Umbilical cord (tissue), 2 donors: ENCODE measurements around the gene NKX1-1. TPM values are rescaled to one million over a fixed set of nuclear protein-coding genes. Genes with fewer than 3 reads are reported as not detected.

Experiments
- DNase-seq: peaks from one replicate; pipeline ENCODE4 v3.0.0-alpha.2; 2015; ENCODE audit warnings: low spot score
- total RNA-seq: library from RNA; depleted of rRNA; stranded (reverse); fragments of >200 nt; gene quantifications from one replicate; pipeline ENCODE4 v1.2.3, GENCODE V29; 2014; ENCODE audit warnings: low replicate concordance; ENCODE audit not compliant: insufficient read depth

NKX1-1 gene
- total RNA-seq, 1 donor from 2014 or later, result 1.9 TPM

GRCh38 chr4:1385373-1386340 lies 20.6 kb downstream of the NKX1-1 start:
- no peak for DNase-seq

GRCh38 chr4:1384675-1385372 lies 21.4 kb downstream of the NKX1-1 start:
- no peak for DNase-seq

GRCh38 chr4:1383728-1384591 lies 22.3 kb downstream of the NKX1-1 start:
- no peak for DNase-seq

GRCh38 chr4:1382776-1383727 lies 23.2 kb downstream of the NKX1-1 start:
- no peak for DNase-seq

GRCh38 chr4:1381944-1382541 lies 24.2 kb downstream of the NKX1-1 start:
- no peak for DNase-seq

- DNase-seq, result no peak
These were observed 25.0 kb downstream of the NKX1-1 start for GRCh38 chr4:1381181-1381621.

- no peak for DNase-seq
These were observed 25.7 kb downstream of the NKX1-1 start for GRCh38 chr4:1380368-1381151.

GRCh38 chr4:1379801-1380331 lies 26.4 kb downstream of the NKX1-1 start:
- no peak for DNase-seq

- DNase-seq, result no peak
These were observed 26.9 kb downstream of the NKX1-1 start for GRCh38 chr4:1379351-1379781.

GRCh38 chr4:1378559-1379231 lies 27.5 kb downstream of the NKX1-1 start:
- no peak for DNase-seq

GRCh38 chr4:1377606-1378261 lies 28.5 kb downstream of the NKX1-1 start:
- no peak for DNase-seq

- DNase-seq, result no peak
These were observed 29.2 kb downstream of the NKX1-1 start for GRCh38 chr4:1376841-1377605.

- DNase-seq, result no peak
These were observed 29.8 kb downstream of the NKX1-1 start for GRCh38 chr4:1376391-1376840.

GRCh38 chr4:1375761-1376322 lies 30.4 kb downstream of the NKX1-1 start:
- DNase-seq, result no peak

GRCh38 chr4:1375051-1375721 lies 31.1 kb downstream of the NKX1-1 start:
- DNase-seq, result no peak

GRCh38 chr4:1374706-1375045 lies 31.6 kb downstream of the NKX1-1 start:
- no peak for DNase-seq
